Colon (tissue), 2 donors: Measurements from ENCODE around the gene GSTM4.

Source experiments
- FAIRE-seq: peaks from 2 replicates; lab custom pipeline; 2012; peaks lifted over from hg19 to GRCh38; lab: Jason Lieb, UNC
- donor health status: control.
- donor health status: control.

GSTM4 gene

GRCh38 chr1:109655615-109656519, at the start of gene GSTM4:
TSS of gene GSTM4 (plus strand) at chr1:109656099. CDS start at chr1:109656390, 291 bp downstream.
- FAIRE-seq, result no peak

DNA sequence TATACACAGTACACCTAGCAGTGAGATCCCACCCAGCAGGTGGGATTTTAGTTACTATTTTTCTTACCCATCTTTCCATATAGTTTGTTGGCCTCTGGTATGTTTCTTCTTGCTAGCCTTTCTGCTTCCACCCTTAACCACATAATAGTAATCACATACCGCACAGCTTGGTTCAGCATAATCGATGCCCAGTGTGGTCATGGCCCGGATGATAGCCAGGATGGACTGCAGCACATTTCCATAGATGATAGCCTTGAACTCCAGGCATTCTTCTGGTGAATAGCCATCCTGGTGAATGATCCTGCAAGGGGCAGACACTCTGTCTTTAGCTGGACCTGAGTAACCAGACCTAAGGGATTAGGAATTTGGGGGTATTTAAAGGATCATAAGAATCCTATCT, 46.0 kb upstream of the GSTM4 start:
- no peak for FAIRE-seq

GRCh38 chr1:109610609-109611307, 45.1 kb upstream of the GSTM4 start:
- FAIRE-seq, result no peak

GRCh38 chr1:109611308-109611990, 44.5 kb upstream of the GSTM4 start:
- FAIRE-seq, result no peak

- no peak for FAIRE-seq
These were observed 42.3 kb upstream of the GSTM4 start for GRCh38 chr1:109613361-109614147.

DNA sequence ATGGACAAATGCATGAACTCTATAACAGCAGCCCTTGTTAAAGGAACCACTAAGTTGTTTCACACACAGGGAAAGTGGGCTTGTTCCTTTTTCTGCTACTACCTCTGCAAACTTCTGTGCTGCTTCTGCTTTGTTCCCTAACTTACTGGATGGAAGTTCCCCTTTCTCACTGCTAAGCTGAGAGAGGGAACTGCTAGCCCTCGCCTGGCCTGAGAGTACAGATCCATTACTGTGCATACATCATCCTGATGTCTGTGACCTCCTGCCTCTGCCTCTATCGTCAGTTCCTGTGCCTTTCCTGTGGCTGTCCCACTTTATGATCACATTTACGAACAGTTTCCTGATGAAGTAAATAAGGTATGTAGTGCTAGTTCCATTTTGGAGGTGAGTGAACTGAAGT, 40.0 kb upstream of the GSTM4 start:
- FAIRE-seq, result no peak

DNA sequence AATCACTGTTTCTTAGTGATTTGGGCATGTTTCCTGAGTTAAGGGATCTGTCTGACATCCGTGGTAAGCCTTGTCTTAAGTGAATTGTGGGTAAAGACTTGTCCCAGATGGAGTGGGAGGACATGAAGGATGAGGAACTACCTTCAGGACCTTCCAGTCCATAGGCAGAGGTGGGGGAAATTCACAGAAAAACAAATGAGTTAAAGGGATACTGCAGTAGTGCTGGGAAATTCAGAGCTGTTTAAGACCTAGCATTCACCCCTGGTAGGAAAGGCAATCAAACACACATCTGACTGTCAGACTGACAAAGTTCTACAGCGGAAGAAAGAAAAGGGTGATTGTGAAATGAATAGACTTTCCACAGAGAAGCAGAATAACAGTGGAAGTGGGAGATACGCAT, 39.5 kb upstream of the GSTM4 start:
- FAIRE-seq, result no peak

GRCh38 chr1:109617291-109617801, 38.6 kb upstream of the GSTM4 start:
- FAIRE-seq, result no peak

DNA sequence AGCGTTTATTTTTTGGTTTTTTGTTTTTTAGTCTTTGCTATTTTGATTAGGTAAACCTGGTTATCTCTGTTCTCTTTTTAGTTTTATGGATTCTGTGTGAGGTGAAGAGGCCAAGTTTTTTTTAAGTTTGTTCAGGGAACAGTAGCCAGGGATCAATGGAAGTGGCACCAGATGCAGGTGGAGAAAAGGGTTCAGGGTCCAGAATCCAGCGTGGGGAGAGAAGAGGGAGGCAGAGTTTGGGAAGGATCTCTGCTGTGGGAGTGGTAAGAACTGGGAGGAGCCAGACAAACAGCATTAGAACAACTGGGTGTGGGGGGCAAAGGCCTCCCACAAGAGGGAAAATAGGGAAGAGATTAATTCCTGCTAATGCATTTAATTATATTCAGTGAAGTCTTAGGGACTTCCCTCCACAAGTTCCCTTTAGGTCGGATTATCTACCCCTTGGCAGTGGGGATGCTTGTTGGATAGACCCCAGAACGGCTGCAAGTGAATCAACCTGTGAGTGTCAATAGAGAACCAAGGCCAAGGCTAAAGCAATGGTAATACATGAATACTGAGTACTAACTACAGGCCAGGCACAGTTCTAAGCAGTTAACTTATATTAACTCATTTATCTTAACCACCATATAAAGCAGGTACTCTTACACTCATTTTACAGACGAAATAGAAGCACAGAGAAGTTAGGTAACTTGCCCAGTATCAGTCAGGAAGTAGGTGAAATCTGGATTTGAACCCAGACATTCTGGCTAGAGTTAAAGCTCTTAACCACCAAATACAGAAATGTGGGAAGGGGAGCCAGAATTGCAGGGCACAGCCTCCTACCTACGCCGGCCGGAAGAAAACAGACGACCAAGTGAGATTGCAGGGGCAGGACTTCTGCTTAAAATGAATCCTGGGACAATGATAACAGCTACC, 37.0 kb upstream of the GSTM4 start:
- no peak for FAIRE-seq

DNA sequence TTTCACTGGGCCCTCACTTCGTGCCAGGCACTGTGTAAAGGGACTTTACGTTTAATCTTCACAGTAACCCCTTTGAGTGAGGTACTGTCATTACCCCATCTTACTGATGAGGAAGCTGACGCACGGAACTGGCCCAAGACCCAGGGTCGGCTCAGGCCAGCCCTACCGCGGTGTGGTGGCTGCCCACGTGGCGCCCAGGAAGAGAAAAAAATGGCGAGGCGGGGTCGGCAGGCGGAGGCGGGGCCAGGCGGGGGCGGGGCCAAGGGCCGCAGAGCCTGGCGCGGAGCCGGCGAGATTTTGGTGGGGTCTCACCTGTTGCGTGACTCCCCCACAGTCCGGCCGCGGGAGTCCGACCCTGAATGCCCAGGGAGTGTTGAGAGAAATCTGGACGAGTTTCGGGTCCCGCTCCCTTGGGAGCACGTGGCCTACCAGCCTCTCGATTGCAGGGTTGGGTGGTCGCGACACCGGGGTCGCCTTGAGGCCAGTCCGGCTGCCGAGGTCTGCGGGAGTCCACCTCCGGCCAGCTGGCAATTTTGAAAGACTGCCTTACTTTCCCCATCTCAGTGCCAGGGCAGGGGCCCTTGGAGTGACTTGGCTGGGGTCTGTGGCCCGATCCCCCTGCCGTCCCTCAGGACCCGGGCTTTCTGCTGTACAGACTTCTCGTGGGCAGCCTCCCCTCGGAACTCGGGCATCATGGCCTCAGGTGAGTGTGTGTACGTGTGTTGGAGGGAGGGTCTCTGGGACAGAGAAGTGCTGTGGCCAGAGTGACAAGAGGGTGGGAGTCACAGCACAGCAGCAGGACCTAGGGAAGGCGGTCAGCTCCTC, 36.1 kb upstream of the GSTM4 start, which contains the start of the genes AMPD2 and GNAT2:
Gene AMPD2, plus strand, starts transcription at position 262 of the 825 bp plus-strand sequence. CDS start 1,339 bp downstream, outside the sequence.
Gene GNAT2, minus strand, starts transcription at position 41 of the 825 bp plus-strand sequence. CDS start 6,746 bp downstream, outside the sequence.
- no peak for FAIRE-seq

- FAIRE-seq, result no peak
These were observed 35.5 kb upstream of the GSTM4 start for GRCh38 chr1:109620401-109620791.

GRCh38 chr1:109620841-109621286, 35.0 kb upstream of the GSTM4 start:
- no peak for FAIRE-seq

- no peak for FAIRE-seq
These were observed 34.3 kb upstream of the GSTM4 start for GRCh38 chr1:109621379-109622136.

DNA sequence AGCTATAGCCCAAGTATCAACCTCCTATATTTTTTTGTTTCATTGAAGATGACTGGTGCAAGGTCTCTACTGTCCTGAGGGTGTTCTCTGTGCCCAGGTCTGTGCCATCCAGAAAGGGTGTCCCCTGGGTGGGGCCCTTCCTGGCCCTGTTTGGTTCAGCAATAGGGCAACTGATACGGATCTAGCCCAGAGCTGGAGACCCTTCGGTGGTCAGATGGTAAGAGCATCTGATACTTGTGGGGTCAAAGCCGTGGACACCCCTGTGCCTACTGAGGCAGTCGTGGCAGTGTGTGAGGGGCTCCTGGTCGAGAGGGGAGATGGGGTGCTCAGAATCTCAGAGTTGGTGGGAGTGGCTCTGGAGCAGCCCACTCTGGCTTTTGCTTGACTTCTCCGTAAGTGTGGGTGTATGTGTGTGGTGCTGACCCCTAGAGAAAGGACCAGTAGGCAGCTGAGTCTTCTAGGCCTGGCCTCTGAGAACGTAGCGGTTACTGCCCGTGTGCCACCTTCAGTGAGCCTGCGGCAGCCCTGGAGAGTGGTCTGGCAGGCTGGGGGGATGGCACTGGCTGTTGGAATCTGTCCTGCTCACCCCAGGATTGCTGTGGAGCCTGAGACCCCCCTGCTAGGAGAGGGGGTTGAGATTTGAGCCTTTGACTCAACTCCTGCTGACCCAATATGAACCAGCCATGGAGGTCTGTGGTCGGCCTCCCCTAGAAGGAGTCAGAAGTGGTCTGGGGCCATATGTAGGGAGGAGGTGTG, 33.6 kb upstream of the GSTM4 start:
- no peak for FAIRE-seq

DNA sequence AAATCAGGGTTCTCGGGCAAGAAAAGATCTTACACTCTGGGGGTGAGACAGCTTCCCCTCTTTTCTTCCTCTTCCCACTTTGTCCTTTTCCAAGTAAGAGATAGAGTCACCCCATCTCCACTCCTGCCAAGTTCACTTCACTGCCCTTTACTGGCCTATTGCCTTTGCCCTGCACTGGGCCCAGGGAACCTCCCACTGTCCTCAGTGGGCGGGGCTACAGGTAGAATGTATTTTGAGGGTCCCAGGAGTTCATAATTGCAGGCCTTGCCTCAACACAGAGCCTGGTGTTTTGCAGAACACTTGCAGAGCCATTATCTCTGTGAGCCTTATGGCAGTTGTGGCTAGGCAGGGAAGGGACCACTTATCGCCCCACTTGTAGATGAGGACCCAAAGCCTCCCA, 33.0 kb upstream of the GSTM4 start:
- FAIRE-seq, result no peak

DNA sequence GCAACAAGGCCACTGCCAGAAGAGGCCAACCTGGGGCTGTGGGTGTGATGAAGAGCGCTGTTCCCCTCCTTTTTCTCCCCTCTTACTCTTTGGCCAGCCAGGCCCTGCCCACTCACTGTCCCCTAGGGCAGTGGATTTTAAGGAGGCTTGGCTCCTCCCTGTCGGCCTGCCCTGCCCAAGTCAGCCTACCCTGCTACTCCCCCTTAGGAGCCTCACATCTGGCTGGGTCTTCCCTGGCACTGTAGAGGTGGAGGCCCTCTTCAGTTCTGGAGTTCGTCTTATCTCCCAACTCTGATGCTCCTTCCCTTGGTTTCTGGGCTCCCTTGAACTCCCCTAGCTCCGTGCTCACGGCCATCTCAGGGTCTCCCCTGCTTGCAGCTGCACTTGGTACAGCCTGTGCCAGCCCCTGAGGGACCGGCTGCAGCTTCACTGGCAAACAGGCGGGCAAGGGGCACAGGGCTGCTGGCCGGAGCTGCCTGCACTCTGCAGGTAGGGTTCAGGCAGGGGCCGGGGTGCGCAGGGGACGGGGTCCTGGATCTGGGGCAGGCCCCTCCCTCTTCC, 32.2 kb upstream of the GSTM4 start:
- no peak for FAIRE-seq

GRCh38 chr1:109624201-109625010, 31.5 kb upstream of the GSTM4 start:
- no peak for FAIRE-seq
